Measurements from ENCODE around the gene MANF.
"Not testable (repeated sequence)": the region's sequence is repeated elsewhere in the genome, so short reads cannot be mapped to it uniquely, and the experiment has no call there.

Gene MANF

GRCh38 chr3:51373658-51374421, 11.3 kb upstream of the MANF start:
- no peak for DNase-seq (ENCODE audit: low spot score)

GRCh38 chr3:51374456-51374855, 10.6 kb upstream of the MANF start:
- DNase-seq (ENCODE audit: low spot score): no peak

GRCh38 chr3:51375136-51375535, 10.0 kb upstream of the MANF start:
- no peak for DNase-seq (ENCODE audit: low spot score)

GRCh38 chr3:51375571-51375970, 9.5 kb upstream of the MANF start:
- DNase-seq (ENCODE audit: low spot score): no peak

- DNase-seq (ENCODE audit: low spot score): no peak
Measured at GRCh38 chr3:51378065-51378464, 7.0 kb upstream of the MANF start.

GRCh38 chr3:51378726-51379125, 6.4 kb upstream of the MANF start:
- no peak for DNase-seq (ENCODE audit: low spot score)

- DNase-seq (ENCODE audit: low spot score): no peak
Measured at GRCh38 chr3:51379301-51379700, 5.8 kb upstream of the MANF start.

- DNase-seq (ENCODE audit: low spot score): no peak
Measured at GRCh38 chr3:51379746-51380455, 5.2 kb upstream of the MANF start.

GRCh38 chr3:51380601-51381332, 4.3 kb upstream of the MANF start:
- DNase-seq (ENCODE audit: low spot score): no peak

GRCh38 chr3:51381333-51381705, 3.8 kb upstream of the MANF start:
- DNase-seq (ENCODE audit: low spot score): no peak

- no peak for DNase-seq (ENCODE audit: low spot score)
Measured at GRCh38 chr3:51382076-51382745, 2.9 kb upstream of the MANF start.

- DNase-seq (ENCODE audit: low spot score): no peak
Measured at GRCh38 chr3:51382947-51383578, 2.0 kb upstream of the MANF start.

- DNase-seq (ENCODE audit: low spot score): peak; percentile 28
Measured at GRCh38 chr3:51384055-51384725, 901 bp upstream of the MANF start.

GRCh38 chr3:51385621-51386091, 565 bp downstream of the MANF start:
- no peak for DNase-seq (ENCODE audit: low spot score)

- DNase-seq (ENCODE audit: low spot score): no peak
Measured at GRCh38 chr3:51386159-51386851, 1.2 kb downstream of the MANF start.

- no peak for DNase-seq (ENCODE audit: low spot score)
Measured at GRCh38 chr3:51386852-51387229, 1.8 kb downstream of the MANF start.

GRCh38 chr3:51387281-51387680, 2.2 kb downstream of the MANF start:
- not testable (repeated sequence) for DNase-seq (ENCODE audit: low spot score)

- no peak for DNase-seq (ENCODE audit: low spot score)
Measured at GRCh38 chr3:51388286-51389029, 3.4 kb downstream of the MANF start.

- DNase-seq (ENCODE audit: low spot score): peak; percentile 50
Measured at GRCh38 chr3:51389423-51390183, 4.5 kb downstream of the MANF start.
